Skeletal muscle cell (primary cell): ENCODE measurements around the gene KIF23.

ENCODE experiments used
- DNase-seq: peaks from one replicate; pipeline ENCODE4 v3.0.0-alpha.2; 2010; ENCODE audit warnings: low read depth
- H3K4me3 ChIP-seq: 2 replicates; pipeline ENCODE4 v1.5.1; 2011; ENCODE audit warnings: low read depth, mild to moderate bottlenecking, control low read depth, low read length, moderate library complexity

The KIF23 gene

GRCh38 chr15:69479971-69480370 is 65.8 kb downstream of the KIF23 start:
- DNase-seq, result no peak
- H3K4me3 ChIP-seq, result no peak overlapping the region

GRCh38 chr15:69480932-69481331 is 66.8 kb downstream of the KIF23 start:
- no peak for DNase-seq
- no peak overlapping the region for H3K4me3 ChIP-seq

- DNase-seq, result no peak
- no peak overlapping the region for H3K4me3 ChIP-seq
These were observed 68.6 kb downstream of the KIF23 start for GRCh38 chr15:69482686-69483256.

- no peak for DNase-seq
- H3K4me3 ChIP-seq, result no peak overlapping the region
These were observed 70.7 kb downstream of the KIF23 start for GRCh38 chr15:69484837-69485236.

- DNase-seq, result no peak
- no peak overlapping the region for H3K4me3 ChIP-seq
These were observed 72.4 kb downstream of the KIF23 start for GRCh38 chr15:69486481-69487110.

- no peak for DNase-seq
- H3K4me3 ChIP-seq, result no peak overlapping the region
These were observed 75.0 kb downstream of the KIF23 start for GRCh38 chr15:69489073-69489571.

GRCh38 chr15:69490356-69491037 is 76.3 kb downstream of the KIF23 start:
- H3K4me3 ChIP-seq, result no peak overlapping the region
- DNase-seq, result no peak

GRCh38 chr15:69491038-69491505 is 76.9 kb downstream of the KIF23 start:
- H3K4me3 ChIP-seq, result no peak overlapping the region
- no peak for DNase-seq

GRCh38 chr15:69493406-69493805 is 79.3 kb downstream of the KIF23 start:
- no peak overlapping the region for H3K4me3 ChIP-seq
- DNase-seq, result no peak

- H3K4me3 ChIP-seq, result no peak overlapping the region
- no peak for DNase-seq
These were observed 81.9 kb downstream of the KIF23 start for GRCh38 chr15:69496001-69496400.

GRCh38 chr15:69497076-69497475 is 82.9 kb downstream of the KIF23 start:
- no peak for DNase-seq
- no peak overlapping the region for H3K4me3 ChIP-seq

- no peak overlapping the region for H3K4me3 ChIP-seq
These were observed 83.5 kb downstream of the KIF23 start for GRCh38 chr15:69497667-69498066.

More at GRCh38 chr15:69497667-69498066, 83.5 kb downstream of the KIF23 start:
- no peak for DNase-seq
